HFF-Myc (cell line): ENCODE data around the gene SREBF2.

Experiments
- DNase-seq: peaks from one replicate; pipeline ENCODE4 v3.0.0-alpha.2; 2011; ENCODE audit warnings: low read depth; ENCODE audit errors: extremely low read depth
- H3K4me3 ChIP-seq: replicated peaks from 2 replicates; pipeline ENCODE4 v1.5.1; 2011; ENCODE audit warnings: low read depth, mild to moderate bottlenecking, control low read depth, low read length
- CTCF ChIP-seq: IDR thresholded peaks from 2 replicates; pipeline ENCODE4 v1.5.1; 2012; ENCODE audit warnings: mild to moderate bottlenecking, low read depth, low read length, control low read depth; ENCODE audit errors: missing control alignments

SREBF2 gene

GRCh38 chr22:41820447-41820846, 12.5 kb upstream of the SREBF2 start:
- H3K4me3 ChIP-seq: no peak overlapping the region
- DNase-seq: no peak

GRCh38 chr22:41821471-41822316, 11.2 kb upstream of the SREBF2 start:
- TF ChIP-seq CTCF: no peak
- no peak for DNase-seq
- H3K4me3 ChIP-seq: no peak overlapping the region

More at GRCh38 chr22:41820447-41820846, 12.5 kb upstream of the SREBF2 start:
- no peak for TF ChIP-seq CTCF

DNA sequence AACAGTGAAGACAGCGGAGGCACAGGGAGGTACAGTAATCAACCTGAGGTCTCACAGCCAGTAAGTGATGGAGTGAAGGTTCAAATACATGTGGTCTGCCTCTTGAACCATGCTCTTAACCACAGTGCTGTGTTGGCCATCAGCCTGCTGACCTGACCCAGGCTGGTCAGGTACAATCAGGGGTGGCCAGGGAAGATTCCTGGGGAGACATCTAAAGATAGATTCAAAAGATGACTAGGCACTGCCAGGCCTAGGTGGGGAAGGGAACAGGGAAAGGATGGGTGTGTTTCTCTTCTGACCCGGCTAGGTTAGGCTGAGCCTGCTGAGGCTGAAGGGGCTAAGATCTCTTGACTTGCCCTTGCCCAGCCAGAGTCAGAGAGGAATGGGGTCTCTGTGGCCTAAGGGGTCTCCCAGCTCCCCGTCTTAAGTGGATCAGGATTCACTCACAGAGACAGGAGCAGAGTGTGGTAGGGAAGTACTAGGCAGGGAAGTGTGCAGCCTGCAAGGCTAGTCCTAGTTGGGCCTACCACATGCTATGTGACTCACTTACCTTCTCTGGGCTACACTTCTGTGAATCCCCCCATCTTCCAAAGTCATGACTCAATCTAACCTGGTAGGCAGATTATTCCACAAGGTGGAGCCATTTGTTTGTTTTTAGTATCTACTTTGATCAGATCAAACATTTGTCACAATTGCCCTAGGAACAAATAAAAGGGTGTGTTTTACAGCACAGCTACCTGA, 10.4 kb upstream of the SREBF2 start:
- TF ChIP-seq CTCF: peak; percentile 45
- no peak overlapping the region for H3K4me3 ChIP-seq
- peak; percentile 52 for DNase-seq

GRCh38 chr22:41823797-41824196, 9.1 kb upstream of the SREBF2 start:
- H3K4me3 ChIP-seq: no peak overlapping the region
- no peak for TF ChIP-seq CTCF
- DNase-seq: no peak

DNA sequence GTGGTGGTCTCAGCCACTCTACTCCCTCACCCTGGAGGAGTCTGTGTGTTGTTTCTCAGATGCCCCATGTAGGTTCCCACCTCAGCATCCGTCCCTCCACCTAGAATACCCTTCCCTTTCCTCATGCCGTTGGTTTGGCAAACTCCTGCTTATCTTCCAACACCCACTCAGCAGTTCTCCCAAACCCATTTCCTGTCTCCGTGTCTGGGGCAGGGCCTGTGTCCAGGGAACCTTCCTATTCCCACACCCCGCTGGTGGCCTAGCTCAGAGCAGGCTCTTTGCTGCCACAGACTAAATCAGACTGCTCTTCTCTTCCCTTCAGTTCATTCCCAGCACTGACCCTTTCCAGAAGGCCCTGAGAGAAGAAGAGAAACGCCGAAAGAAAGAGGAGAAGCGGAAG, 7.5 kb upstream of the SREBF2 start:
- no peak for DNase-seq
- TF ChIP-seq CTCF: no peak
- no peak overlapping the region for H3K4me3 ChIP-seq

GRCh38 chr22:41826021-41826420, 6.9 kb upstream of the SREBF2 start:
- no peak for TF ChIP-seq CTCF
- DNase-seq: no peak
- H3K4me3 ChIP-seq: no peak overlapping the region
